Measurements from ENCODE around the gene ARHGAP26.

Gene ARHGAP26

GRCh38 chr5:143041461-143041860 lies 271.3 kb downstream of the ARHGAP26 start:
- H3K27ac ChIP-seq, result peak overlapping the region; percentile 22; the same call in 1 of the 2 replicates
- ChIA-PET POLR2A (ENCODE audit: low non-redundant PET) (no interaction called here), CTCF (interaction anchor here (0.7 kb wide), 2 partner anchors 143 to 308 kb away, joined by 4 to 6 read pairs; no protein-coding TSS in a partner anchor)
- DNase-seq (ENCODE audit: low spot score), result no peak
- TF ChIP-seq CTCF (conservative IDR thresholded peaks at IDR 0.05; ENCODE audit: low read depth), result no peak

GRCh38 chr5:143041972-143042770 lies 272.0 kb downstream of the ARHGAP26 start:
- ChIA-PET POLR2A (ENCODE audit: low non-redundant PET) (no interaction called here), CTCF (no interaction called here)
- TF ChIP-seq CTCF (conservative IDR thresholded peaks at IDR 0.05; ENCODE audit: low read depth), result no peak
- H3K27ac ChIP-seq, result peak overlapping the region; percentile 22; the same call in 1 of the 2 replicates
- DNase-seq (ENCODE audit: low spot score), result no peak

- no peak for DNase-seq (ENCODE audit: low spot score)
- ChIA-PET CTCF (interaction anchor here (1.8 kb wide), 1 partner anchor 17 kb away, joined by 6 read pairs; no protein-coding TSS in a partner anchor), POLR2A (ENCODE audit: low non-redundant PET) (no interaction called here)
- TF ChIP-seq CTCF (conservative IDR thresholded peaks at IDR 0.05; ENCODE audit: low read depth), result no peak
- H3K27ac ChIP-seq, result no peak overlapping the region
These were observed 274.1 kb downstream of the ARHGAP26 start for GRCh38 chr5:143044265-143044664.

- ChIA-PET POLR2A (ENCODE audit: low non-redundant PET) (interaction anchor here (1.1 kb wide), 1 partner anchor 358 kb away, joined by 4 read pairs; the partner anchor contains the start of gene NR3C1), CTCF (interaction anchor here (0.6 to 1.8 kb wide), 2 partner anchors 16 to 87 kb away, joined by 3 to 6 read pairs; no protein-coding TSS in a partner anchor)
- DNase-seq (ENCODE audit: low spot score), result no peak
- no peak overlapping the region for H3K27ac ChIP-seq
- no peak for TF ChIP-seq CTCF (conservative IDR thresholded peaks at IDR 0.05; ENCODE audit: low read depth)
These were observed 274.9 kb downstream of the ARHGAP26 start for GRCh38 chr5:143045062-143045461.

GRCh38 chr5:143046314-143046713 lies 276.1 kb downstream of the ARHGAP26 start:
- ChIA-PET POLR2A (ENCODE audit: low non-redundant PET) (no interaction called here), CTCF (no interaction called here)
- H3K27ac ChIP-seq, result no peak overlapping the region
- TF ChIP-seq CTCF (conservative IDR thresholded peaks at IDR 0.05; ENCODE audit: low read depth), result no peak
- DNase-seq (ENCODE audit: low spot score), result no peak

- DNase-seq (ENCODE audit: low spot score), result no peak
- no peak for TF ChIP-seq CTCF (conservative IDR thresholded peaks at IDR 0.05; ENCODE audit: low read depth)
- no peak overlapping the region for H3K27ac ChIP-seq
- ChIA-PET POLR2A (ENCODE audit: low non-redundant PET) (no interaction called here), CTCF (no interaction called here)
These were observed 276.9 kb downstream of the ARHGAP26 start for GRCh38 chr5:143047091-143047490.
